ENCODE data around the gene COQ8A. TPM values are rescaled to one million over a fixed set of nuclear protein-coding genes. Genes with fewer than 3 reads are reported as not detected.

COQ8A gene
- total RNA-seq, 1 donor from 2014 or later = 13.8 TPM

DNA sequence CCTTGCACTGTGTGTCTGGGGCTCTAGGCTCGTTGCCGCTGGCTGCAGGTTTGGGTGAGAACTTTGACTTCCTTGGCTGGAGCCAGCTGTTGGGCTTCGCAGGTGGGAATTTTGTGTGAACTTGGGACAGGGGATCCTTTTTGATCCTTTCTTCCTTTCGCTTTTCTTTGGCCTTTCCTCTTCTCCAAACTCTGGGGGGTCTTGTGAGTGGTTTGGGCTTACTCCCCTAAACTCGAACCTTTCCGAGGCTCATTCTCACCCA is 643 bp downstream of the COQ8A start:
- Histone ChIP-seq H3K27me3 (peaks cover 7% of the 10 kb centered on the region), H4K20me1 (ENCODE audit: low read depth) (no peaks in the 10 kb centered on the region), H2AFZ (replicated peaks) (no peak overlapping the region), H3F3A (ENCODE audit: low read depth) (peaks cover 10% of the 10 kb centered on the region), H3K9ac (no peak overlapping the region), H3K4me3 (peak overlapping the region; percentile 47), H3K4me1 (peaks cover 19% of the 10 kb centered on the region), H3K4me2 (peak overlapping the region; percentile 78), H3K79me2 (ENCODE audit: low read depth) (peaks cover 21% of the 10 kb centered on the region), H3K36me3 (no peaks in the 10 kb centered on the region), H3K27ac (no peak overlapping the region), H3K9me3 (ENCODE audit: low read depth) (no peaks in the 10 kb centered on the region)
- DNase-seq (ENCODE audit: low spot score) = no peak
- Mint-ChIP-seq H3K27me3 (ENCODE audit: insufficient read depth, low read depth) (peaks cover 3% of the 10 kb centered on the region), H3K4me1 (peaks cover 43% of the 10 kb centered on the region), H3K9me3 (peaks cover 2% of the 10 kb centered on the region), H3K4me3 (peak overlapping the region; percentile 88), H3K36me3 (no peaks in the 10 kb centered on the region), H3K27ac (no peak overlapping the region)
- TF ChIP-seq EZH2phosphoT487 (IDR thresholded peaks at IDR 0.05) (no peak), EZH2 (IDR thresholded peaks at IDR 0.05) (peak; percentile 33)

DNA sequence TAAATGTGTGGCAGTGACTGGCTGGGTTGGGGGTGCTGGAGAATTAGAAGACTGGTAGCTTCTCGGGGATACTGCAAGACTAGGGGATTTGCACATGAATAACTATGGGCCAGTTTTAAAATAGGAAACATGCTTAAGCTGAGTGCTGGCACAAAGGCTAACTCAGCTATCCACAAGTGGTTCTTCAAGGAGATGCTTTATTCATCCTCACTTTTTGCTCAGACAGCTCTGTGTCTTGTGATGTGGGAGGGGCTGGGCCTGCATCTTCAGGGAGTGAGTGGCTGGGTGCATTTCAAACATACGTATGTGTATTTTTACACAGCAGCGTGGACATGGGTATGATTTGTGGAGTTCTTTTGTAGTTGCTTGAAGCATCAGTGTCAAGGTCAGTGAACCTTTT is 2.3 kb downstream of the COQ8A start:
- Histone ChIP-seq H3K27me3 (peaks cover 7% of the 10 kb centered on the region), H3K9ac (no peak overlapping the region), H3K79me2 (ENCODE audit: low read depth) (peaks cover 21% of the 10 kb centered on the region), H3K36me3 (no peaks in the 10 kb centered on the region), H3K27ac (no peak overlapping the region), H3K4me1 (peaks cover 20% of the 10 kb centered on the region), H4K20me1 (ENCODE audit: low read depth) (no peaks in the 10 kb centered on the region), H3K4me2 (no peak overlapping the region), H3F3A (ENCODE audit: low read depth) (peaks cover 10% of the 10 kb centered on the region), H3K4me3 (no peak overlapping the region), H2AFZ (replicated peaks) (no peak overlapping the region), H3K9me3 (ENCODE audit: low read depth) (no peaks in the 10 kb centered on the region)
- no peaks in the 10 kb centered on the region for H3K9me3 Mint-ChIP-seq
- H3K36me3 Mint-ChIP-seq = no peaks in the 10 kb centered on the region
- H3K27ac Mint-ChIP-seq = no peak overlapping the region
- peaks cover 43% of the 10 kb centered on the region for H3K4me1 Mint-ChIP-seq
- no peak for DNase-seq (ENCODE audit: low spot score)
- no peak overlapping the region for H3K4me3 Mint-ChIP-seq
- TF ChIP-seq, protein P1, sequence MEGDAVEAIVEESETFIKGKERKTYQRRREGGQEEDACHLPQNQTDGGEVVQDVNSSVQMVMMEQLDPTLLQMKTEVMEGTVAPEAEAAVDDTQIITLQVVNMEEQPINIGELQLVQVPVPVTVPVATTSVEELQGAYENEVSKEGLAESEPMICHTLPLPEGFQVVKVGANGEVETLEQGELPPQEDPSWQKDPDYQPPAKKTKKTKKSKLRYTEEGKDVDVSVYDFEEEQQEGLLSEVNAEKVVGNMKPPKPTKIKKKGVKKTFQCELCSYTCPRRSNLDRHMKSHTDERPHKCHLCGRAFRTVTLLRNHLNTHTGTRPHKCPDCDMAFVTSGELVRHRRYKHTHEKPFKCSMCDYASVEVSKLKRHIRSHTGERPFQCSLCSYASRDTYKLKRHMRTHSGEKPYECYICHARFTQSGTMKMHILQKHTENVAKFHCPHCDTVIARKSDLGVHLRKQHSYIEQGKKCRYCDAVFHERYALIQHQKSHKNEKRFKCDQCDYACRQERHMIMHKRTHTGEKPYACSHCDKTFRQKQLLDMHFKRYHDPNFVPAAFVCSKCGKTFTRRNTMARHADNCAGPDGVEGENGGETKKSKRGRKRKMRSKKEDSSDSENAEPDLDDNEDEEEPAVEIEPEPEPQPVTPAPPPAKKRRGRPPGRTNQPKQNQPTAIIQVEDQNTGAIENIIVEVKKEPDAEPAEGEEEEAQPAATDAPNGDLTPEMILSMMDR (IDR thresholded peaks at IDR 0.05) = no peak
- TF ChIP-seq EZH2phosphoT487 (IDR thresholded peaks at IDR 0.05) = no peak
- TF ChIP-seq EZH2 (IDR thresholded peaks at IDR 0.05) = no peak
- peaks cover 3% of the 10 kb centered on the region for H3K27me3 Mint-ChIP-seq (ENCODE audit: insufficient read depth, low read depth)

DNA sequence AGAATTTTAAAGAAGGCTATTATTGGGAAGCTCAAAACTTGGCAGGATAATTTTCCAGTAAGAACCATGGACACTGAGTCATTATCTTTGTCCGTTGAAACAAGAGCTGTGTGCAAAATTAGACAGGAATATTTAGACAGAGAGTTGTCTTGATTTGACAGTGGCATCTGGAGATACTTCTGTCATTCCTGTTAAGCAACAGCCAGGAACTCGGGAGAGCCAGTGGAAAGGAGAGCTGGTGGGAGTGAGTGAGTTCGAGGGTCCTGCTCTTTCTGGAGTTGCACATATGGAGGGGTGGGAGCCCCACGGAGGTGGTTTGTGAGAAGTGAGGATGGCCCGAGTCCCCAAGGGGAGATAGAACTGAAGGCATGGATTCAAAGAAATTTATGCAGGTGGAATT is 3.1 kb downstream of the COQ8A start:
- no peaks in the 10 kb centered on the region for H3K36me3 ChIP-seq
- DNase-seq (ENCODE audit: low spot score) = no peak
- H3F3A ChIP-seq (ENCODE audit: low read depth) = peaks cover 10% of the 10 kb centered on the region
- TF ChIP-seq EZH2phosphoT487 (IDR thresholded peaks at IDR 0.05) = no peak
- H3K79me2 ChIP-seq (ENCODE audit: low read depth) = peaks cover 21% of the 10 kb centered on the region
- no peak overlapping the region for H3K27ac ChIP-seq
- peaks cover 20% of the 10 kb centered on the region for H3K4me1 ChIP-seq
- H3K27me3 ChIP-seq = peaks cover 7% of the 10 kb centered on the region
- H3K4me1 Mint-ChIP-seq = peaks cover 40% of the 10 kb centered on the region
- H2AFZ ChIP-seq (replicated peaks) = no peak overlapping the region
- no peaks in the 10 kb centered on the region for H4K20me1 ChIP-seq (ENCODE audit: low read depth)
- H3K27me3 Mint-ChIP-seq (ENCODE audit: insufficient read depth, low read depth) = peaks cover 5% of the 10 kb centered on the region
- no peaks in the 10 kb centered on the region for H3K9me3 Mint-ChIP-seq
- no peak overlapping the region for H3K4me3 ChIP-seq
- no peaks in the 10 kb centered on the region for H3K36me3 Mint-ChIP-seq
- no peak overlapping the region for H3K4me2 ChIP-seq
- no peak overlapping the region for H3K9ac ChIP-seq
- no peak overlapping the region for H3K27ac Mint-ChIP-seq
- peak overlapping the region; percentile 24 for H3K4me3 Mint-ChIP-seq
- H3K9me3 ChIP-seq (ENCODE audit: low read depth) = no peaks in the 10 kb centered on the region

DNA sequence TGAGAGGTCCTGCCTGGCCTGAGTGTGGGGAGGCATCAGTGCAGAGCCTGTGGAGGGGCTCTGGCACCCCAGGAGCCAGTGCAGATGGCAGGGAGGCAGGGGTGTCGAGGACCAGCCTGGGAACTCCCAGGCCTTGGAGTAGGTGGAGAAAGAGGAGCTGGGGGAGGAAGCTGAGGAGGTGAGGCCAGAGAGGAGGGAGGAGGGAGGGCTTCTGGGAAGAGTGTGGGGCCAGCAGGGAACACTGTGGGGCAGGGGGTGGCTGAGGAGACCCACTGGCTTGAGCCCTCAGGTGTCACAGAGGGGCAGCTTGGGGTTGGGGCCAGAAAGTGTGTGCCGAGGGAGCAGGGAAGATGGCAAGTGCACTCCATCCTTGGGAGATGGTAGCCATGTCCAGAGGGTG is 3.8 kb downstream of the COQ8A start:
- H3K4me2 ChIP-seq = no peak overlapping the region
- no peak overlapping the region for H3K27ac ChIP-seq
- H3K9me3 Mint-ChIP-seq = no peaks in the 10 kb centered on the region
- TF ChIP-seq EZH2 (IDR thresholded peaks at IDR 0.05) = no peak
- no peak for TF ChIP-seq EZH2phosphoT487 (IDR thresholded peaks at IDR 0.05)
- TF ChIP-seq, protein P1 (IDR thresholded peaks at IDR 0.05) = no peak
- no peaks in the 10 kb centered on the region for H3K9me3 ChIP-seq (ENCODE audit: low read depth)
- no peaks in the 10 kb centered on the region for H3K36me3 ChIP-seq
- no peaks in the 10 kb centered on the region for H4K20me1 ChIP-seq (ENCODE audit: low read depth)
- peaks cover 9% of the 10 kb centered on the region for H3F3A ChIP-seq (ENCODE audit: low read depth)
- peaks cover 6% of the 10 kb centered on the region for H3K27me3 Mint-ChIP-seq (ENCODE audit: insufficient read depth, low read depth)
- peaks cover 15% of the 10 kb centered on the region for H3K4me1 ChIP-seq
- DNase-seq (ENCODE audit: low spot score) = no peak
- H2AFZ ChIP-seq (replicated peaks) = no peak overlapping the region
- H3K4me1 Mint-ChIP-seq = peaks cover 36% of the 10 kb centered on the region
- no peak overlapping the region for H3K4me3 Mint-ChIP-seq
- no peak overlapping the region for H3K9ac ChIP-seq
- peaks cover 7% of the 10 kb centered on the region for H3K27me3 ChIP-seq
- H3K4me3 ChIP-seq = no peak overlapping the region
- H3K27ac Mint-ChIP-seq = no peak overlapping the region
- H3K79me2 ChIP-seq (ENCODE audit: low read depth) = peaks cover 21% of the 10 kb centered on the region
- no peaks in the 10 kb centered on the region for H3K36me3 Mint-ChIP-seq
